ENCODE results near the gene SSTR5.
"Not testable (repeated sequence)": the region's sequence is repeated elsewhere in the genome, so short reads cannot be mapped to it uniquely, and the experiment has no call there.

Gene SSTR5

GRCh38 chr16:1076801-1077576 lies 4.4 kb downstream of the SSTR5 start:
- DNase-seq: no peak

GRCh38 chr16:1077877-1078578 lies 5.5 kb downstream of the SSTR5 start:
- no peak for DNase-seq

- DNase-seq: no peak
These were observed 6.1 kb downstream of the SSTR5 start for GRCh38 chr16:1078579-1079021.

GRCh38 chr16:1079341-1079740 lies 6.8 kb downstream of the SSTR5 start:
- no peak for DNase-seq

- DNase-seq: no peak
These were observed 7.4 kb downstream of the SSTR5 start for GRCh38 chr16:1079786-1080525.

GRCh38 chr16:1080801-1081733 lies 8.5 kb downstream of the SSTR5 start:
- no peak for DNase-seq

- DNase-seq: no peak
These were observed 9.3 kb downstream of the SSTR5 start for GRCh38 chr16:1081734-1082265.

GRCh38 chr16:1082266-1082951 lies 9.9 kb downstream of the SSTR5 start:
- DNase-seq: no peak

- no peak for DNase-seq
These were observed 10.6 kb downstream of the SSTR5 start for GRCh38 chr16:1082952-1083675.

GRCh38 chr16:1084971-1085370 lies 12.4 kb downstream of the SSTR5 start:
- no peak for DNase-seq

GRCh38 chr16:1086443-1086842 lies 13.9 kb downstream of the SSTR5 start:
- not testable (repeated sequence) for DNase-seq

GRCh38 chr16:1088295-1089170 lies 16.0 kb downstream of the SSTR5 start:
- DNase-seq: no peak

GRCh38 chr16:1089439-1089821 lies 16.9 kb downstream of the SSTR5 start:
- no peak for DNase-seq

GRCh38 chr16:1089822-1090619 lies 17.5 kb downstream of the SSTR5 start:
- no peak for DNase-seq

GRCh38 chr16:1090620-1091587 lies 18.4 kb downstream of the SSTR5 start:
- no peak for DNase-seq

- DNase-seq: no peak
These were observed 19.5 kb downstream of the SSTR5 start for GRCh38 chr16:1091992-1092552.

GRCh38 chr16:1092685-1093283 lies 20.2 kb downstream of the SSTR5 start:
- not testable (repeated sequence) for DNase-seq

All from effector CD4-positive, alpha-beta T cell (primary cell).